H7 (cell line): ENCODE measurements around the gene NHLRC4. TPM values are rescaled to one million over a fixed set of nuclear protein-coding genes. Genes with fewer than 3 reads are reported as not detected.

Experiments
- DNase-seq: peaks from one replicate; pipeline ENCODE4 v3.0.0; 2012
- H3K27me3 ChIP-seq: 2 replicates; pipeline ENCODE4 v1.6.0; 2011; ENCODE audit warnings: mild to moderate bottlenecking, low read length; ENCODE audit not compliant: control insufficient read depth, insufficient read depth
- H3K36me3 ChIP-seq: replicated peaks from 2 replicates; pipeline ENCODE4 v1.5.1; 2011; ENCODE audit warnings: low read length; ENCODE audit not compliant: control insufficient read depth, insufficient read depth
- H3K4me3 ChIP-seq: 2 replicates; pipeline ENCODE4 v1.5.1; 2011; ENCODE audit warnings: low read depth, mild to moderate bottlenecking, control low read depth, low read length, moderate library complexity; ENCODE audit not compliant: insufficient read depth
- total RNA-seq: library from RNA; depleted of rRNA; stranded (reverse); fragments of >200 nt; shearing (Covaris generic); gene quantifications from 2 replicates; pipeline ENCODE4 v1.2.3, GENCODE V29; 2014

Gene NHLRC4
- total RNA-seq, 1 experiment from 2014 or later, result 1.1 TPM

DNA sequence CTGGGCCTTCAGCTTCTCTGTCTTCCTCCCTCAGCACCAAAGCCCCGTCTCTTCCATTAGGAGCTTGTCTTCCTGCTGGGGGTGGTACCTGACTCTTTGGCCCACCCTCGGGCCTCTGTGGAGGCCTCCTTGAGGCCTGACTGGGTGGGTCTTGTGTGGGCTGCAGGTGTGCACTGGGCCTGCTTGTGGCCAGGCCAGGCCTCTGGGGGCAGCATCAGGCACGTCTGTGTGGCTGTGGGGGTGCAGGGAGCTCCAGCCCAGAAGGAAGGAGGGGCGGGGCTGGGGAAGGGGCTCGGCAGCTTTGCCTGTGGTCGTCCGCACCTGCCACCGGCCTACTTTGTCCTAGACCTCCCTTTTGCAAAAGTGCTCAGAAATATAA lies 10.0 kb downstream of the NHLRC4 start:
- Histone ChIP-seq H3K4me3 (no peak overlapping the region), H3K36me3 (peaks cover 3% of the 10 kb centered on the region; the same call in 1 of the 2 replicates), H3K27me3 (no peaks in the 10 kb centered on the region)
- DNase-seq, result peak; percentile 91

- DNase-seq, result no peak
- H3K27me3 ChIP-seq, result no peaks in the 10 kb centered on the region
- no peak overlapping the region for H3K4me3 ChIP-seq
- peaks cover 3% of the 10 kb centered on the region; the same call in 1 of the 2 replicates for H3K36me3 ChIP-seq
Measured at GRCh38 chr16:577796-578195, 11.0 kb downstream of the NHLRC4 start.

GRCh38 chr16:578232-578869 lies 11.5 kb downstream of the NHLRC4 start:
- H3K4me3 ChIP-seq, result no peak overlapping the region
- DNase-seq, result no peak

GRCh38 chr16:578870-579405 lies 12.1 kb downstream of the NHLRC4 start:
- peak; percentile 96 for DNase-seq
- Histone ChIP-seq H3K36me3 (peaks cover 3% of the 10 kb centered on the region; the same call in 1 of the 2 replicates), H3K27me3 (no peaks in the 10 kb centered on the region), H3K4me3 (peak overlapping the region; percentile 40; the same call in 1 of the 2 replicates)

More at GRCh38 chr16:578232-578869, 11.5 kb downstream of the NHLRC4 start:
- Histone ChIP-seq H3K27me3 (no peaks in the 10 kb centered on the region), H3K36me3 (peaks cover 3% of the 10 kb centered on the region; the same call in 1 of the 2 replicates)

- no peak for DNase-seq
- no peaks in the 10 kb centered on the region for H3K36me3 ChIP-seq
- H3K4me3 ChIP-seq, result no peak overlapping the region
- H3K27me3 ChIP-seq, result peaks cover 2% of the 10 kb centered on the region; the same call in 1 of the 2 replicates
Measured at GRCh38 chr16:580141-580945, 13.5 kb downstream of the NHLRC4 start.

- H3K36me3 ChIP-seq, result no peaks in the 10 kb centered on the region
- no peak for DNase-seq
- peaks cover 3% of the 10 kb centered on the region; the same call in 1 of the 2 replicates for H3K27me3 ChIP-seq
- no peak overlapping the region for H3K4me3 ChIP-seq
Measured at GRCh38 chr16:580946-581498, 14.2 kb downstream of the NHLRC4 start.

- Histone ChIP-seq H3K4me3 (no peak overlapping the region), H3K36me3 (no peaks in the 10 kb centered on the region), H3K27me3 (peaks cover 8% of the 10 kb centered on the region)
- peak; percentile 78 for DNase-seq
Measured at GRCh38 chr16:582218-582613, 15.4 kb downstream of the NHLRC4 start.

- DNase-seq, result peak; percentile 81
- no peaks in the 10 kb centered on the region; the same call in 1 of the 2 replicates for H3K36me3 ChIP-seq
- peaks cover 8% of the 10 kb centered on the region for H3K27me3 ChIP-seq
- H3K4me3 ChIP-seq, result no peak overlapping the region
Measured at GRCh38 chr16:582614-583331, 16.0 kb downstream of the NHLRC4 start.

- Histone ChIP-seq H3K27me3 (peaks cover 8% of the 10 kb centered on the region), H3K4me3 (peak overlapping the region; percentile 14; the same call in 1 of the 2 replicates), H3K36me3 (no peaks in the 10 kb centered on the region; the same call in 1 of the 2 replicates)
- peak; percentile 96 for DNase-seq
Measured at GRCh38 chr16:583470-583814, 16.6 kb downstream of the NHLRC4 start.

- peak overlapping the region; percentile 14; the same call in 1 of the 2 replicates for H3K4me3 ChIP-seq
- H3K36me3 ChIP-seq, result no peaks in the 10 kb centered on the region; the same call in 1 of the 2 replicates
- H3K27me3 ChIP-seq, result peaks cover 8% of the 10 kb centered on the region
- peak; percentile 89 for DNase-seq
Measured at GRCh38 chr16:583815-584591, 17.2 kb downstream of the NHLRC4 start.

- Histone ChIP-seq H3K4me3 (no peak overlapping the region), H3K27me3 (peaks cover 8% of the 10 kb centered on the region), H3K36me3 (no peaks in the 10 kb centered on the region; the same call in 1 of the 2 replicates)
- peak; percentile 83 for DNase-seq
Measured at GRCh38 chr16:585351-585750, 18.5 kb downstream of the NHLRC4 start.

- Histone ChIP-seq H3K4me3 (no peak overlapping the region), H3K36me3 (no peaks in the 10 kb centered on the region; the same call in 1 of the 2 replicates), H3K27me3 (peaks cover 14% of the 10 kb centered on the region)
- no peak for DNase-seq
Measured at GRCh38 chr16:586047-586644, 19.3 kb downstream of the NHLRC4 start.
